DMS 273 (cell line): ENCODE results near the gene HIVEP2.

ENCODE experiments used
- DNase-seq: peaks from one replicate; lab custom pipeline; 2025; ENCODE audit not compliant: unreplicated experiment; lab: John Stamatoyannopoulos, UW

The HIVEP2 gene

DNA sequence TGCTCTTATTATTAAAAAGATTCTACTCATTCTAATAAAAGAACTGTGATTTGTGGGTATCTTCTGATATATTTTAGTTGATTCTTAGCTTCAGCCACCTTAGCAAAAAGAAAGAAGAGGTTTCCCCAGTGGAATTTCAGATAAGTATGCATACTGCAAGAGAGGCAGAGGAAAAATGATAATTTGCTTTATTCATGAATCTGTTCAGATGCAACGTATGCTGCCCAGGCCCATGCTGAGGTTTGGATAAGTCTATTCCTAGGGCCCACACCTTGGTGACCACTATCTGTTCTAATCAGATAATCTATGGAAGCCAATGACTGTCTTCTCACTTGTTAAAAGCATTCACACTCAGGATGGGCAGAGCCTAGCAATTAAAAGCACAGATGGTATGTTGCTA lies 194.0 kb downstream of the HIVEP2 start:
- no peak for DNase-seq

DNA sequence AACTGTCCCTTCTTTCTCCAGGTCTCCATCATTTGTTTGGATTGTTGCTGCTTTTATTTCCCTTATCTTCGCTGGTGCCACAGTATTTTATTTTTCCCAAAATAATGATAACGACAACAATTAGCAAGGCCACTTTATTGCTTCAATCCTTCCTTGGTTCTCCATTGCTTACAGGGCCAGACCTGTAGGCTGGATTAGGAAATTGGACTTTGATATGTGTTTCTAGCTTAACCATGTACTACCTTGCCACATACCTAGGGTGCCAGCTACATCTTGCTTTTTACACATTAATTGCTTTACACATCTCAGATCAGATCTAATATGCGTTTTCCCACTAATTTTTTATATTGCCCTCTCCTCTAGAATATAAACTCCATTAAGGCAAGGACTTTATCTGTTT lies 195.4 kb downstream of the HIVEP2 start:
- no peak for DNase-seq

DNA sequence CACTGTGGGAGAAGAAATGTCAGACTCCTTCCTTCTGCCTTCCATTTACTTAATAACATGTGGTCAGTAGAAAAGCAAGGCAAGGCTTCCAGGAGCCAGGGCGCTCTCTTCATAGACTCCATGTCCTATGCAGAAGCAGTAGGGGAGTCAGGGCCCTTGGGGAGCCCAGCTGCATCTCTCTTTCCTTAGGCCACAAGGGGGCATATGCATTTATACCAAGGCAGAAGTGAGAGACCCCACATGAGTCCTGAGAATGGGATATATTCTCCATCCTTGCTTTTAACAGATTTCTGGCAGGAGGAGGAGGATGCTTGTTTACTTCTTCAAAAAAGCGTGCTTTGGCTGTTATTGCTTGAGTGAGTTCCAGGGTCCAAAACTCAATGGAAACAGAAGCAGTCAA lies 198.5 kb downstream of the HIVEP2 start:
- peak; percentile 64 for DNase-seq

DNA sequence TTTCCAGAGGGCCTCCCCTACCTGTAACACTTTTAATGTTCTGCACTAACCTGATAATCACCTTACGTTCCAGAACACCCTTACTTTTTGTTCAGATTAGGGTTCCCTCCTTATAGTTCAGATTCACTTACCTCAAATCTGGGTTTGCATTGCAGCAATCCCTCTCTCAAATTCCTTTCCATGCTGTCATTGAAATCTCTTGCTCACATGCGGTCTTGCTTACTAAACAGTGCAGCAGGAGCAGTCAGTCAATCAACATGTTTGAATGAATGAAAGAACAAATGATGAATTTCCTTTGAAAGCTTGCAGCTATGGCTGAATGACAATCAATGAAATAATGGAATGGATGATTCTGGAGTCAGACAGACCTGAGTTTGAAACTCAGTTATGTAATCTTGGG lies 200.1 kb downstream of the HIVEP2 start:
- DNase-seq = no peak

DNA sequence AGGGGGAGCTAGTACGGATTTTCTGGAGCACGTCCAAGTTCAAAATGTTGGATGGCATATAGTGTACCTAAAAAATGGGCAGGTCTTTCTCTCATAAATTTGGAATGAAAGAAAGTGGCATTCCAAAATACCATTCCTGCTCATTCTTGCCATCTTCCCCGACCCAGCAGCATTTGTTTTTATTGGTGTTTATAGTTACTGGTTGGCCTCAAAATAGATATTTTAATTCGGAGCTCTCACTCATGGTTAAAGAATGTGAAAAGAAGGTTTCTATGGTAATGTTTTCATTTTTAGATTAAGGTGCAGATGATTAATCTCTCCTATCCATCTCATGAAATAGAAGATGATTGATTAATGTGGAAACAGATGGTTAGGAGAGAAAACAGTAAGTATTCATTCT lies 204.5 kb downstream of the HIVEP2 start:
- DNase-seq = no peak

DNA sequence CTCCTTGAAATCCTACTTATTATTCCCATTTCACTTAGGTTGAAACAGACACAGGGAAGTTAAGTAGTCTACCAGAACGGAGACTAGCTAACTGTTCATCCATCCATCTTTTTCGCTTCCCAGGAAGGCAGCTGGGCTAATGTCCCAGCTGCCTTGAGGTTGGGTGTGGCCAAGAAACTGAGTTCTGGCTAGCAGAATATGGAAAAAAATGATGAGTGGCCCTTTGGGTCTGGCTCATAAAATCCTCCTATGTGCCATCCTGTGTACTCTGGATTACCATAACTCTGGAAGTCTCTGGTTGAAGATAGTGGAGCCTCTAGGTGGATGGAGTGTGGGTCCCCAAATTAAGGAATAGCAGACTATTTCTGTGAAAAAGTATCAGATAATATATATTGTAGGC lies 206.2 kb downstream of the HIVEP2 start:
- no peak for DNase-seq

DNA sequence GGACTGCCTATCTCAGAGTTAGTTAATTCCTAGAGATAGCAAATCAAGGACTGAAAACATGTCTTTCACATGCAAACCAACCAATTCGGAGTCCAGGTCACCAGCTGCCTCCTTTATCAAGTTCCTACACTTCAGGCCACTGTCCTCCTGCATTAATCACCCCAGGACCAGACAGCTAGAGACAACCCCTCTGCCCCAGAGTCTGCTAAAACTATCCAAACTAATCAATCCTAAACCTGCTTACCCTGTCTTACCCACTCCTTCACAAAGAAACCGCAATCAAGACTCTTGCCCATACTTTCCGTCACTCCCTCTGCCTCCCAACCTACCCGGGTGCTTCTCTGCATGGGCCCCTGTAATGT lies 207.0 kb downstream of the HIVEP2 start:
- DNase-seq = no peak

DNA sequence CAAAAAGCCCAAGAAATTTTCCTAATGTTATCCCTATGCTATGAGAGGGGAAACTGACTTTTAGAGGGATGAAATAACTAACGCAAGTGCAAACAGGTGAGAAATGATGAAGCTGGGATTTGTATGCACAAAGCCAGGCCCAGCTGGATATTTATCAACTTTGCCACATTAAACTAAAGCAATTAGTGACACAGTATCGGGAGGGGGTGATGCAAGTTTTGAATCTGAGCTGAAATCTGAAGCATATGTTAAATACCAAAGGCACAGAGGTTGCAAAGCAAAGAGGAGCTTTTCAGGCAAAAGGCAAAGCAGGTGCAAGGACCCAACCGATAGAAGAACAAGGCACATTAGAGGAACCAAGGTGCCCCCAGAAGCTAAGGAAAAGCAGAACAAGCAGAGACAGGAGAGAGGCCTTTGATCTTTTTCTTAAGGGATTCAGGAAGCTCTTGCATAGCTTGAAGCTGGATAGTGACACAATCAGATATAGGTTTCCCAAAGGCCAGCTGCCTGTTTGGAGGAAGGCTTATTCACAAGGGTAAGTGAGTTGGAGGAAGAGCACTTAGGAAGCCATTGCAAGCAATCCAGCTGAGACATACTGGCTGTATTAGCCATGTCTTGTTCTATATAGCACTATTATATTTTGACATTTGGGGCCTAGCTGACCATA lies 207.5 kb downstream of the HIVEP2 start:
- DNase-seq = peak; percentile 67

DNA sequence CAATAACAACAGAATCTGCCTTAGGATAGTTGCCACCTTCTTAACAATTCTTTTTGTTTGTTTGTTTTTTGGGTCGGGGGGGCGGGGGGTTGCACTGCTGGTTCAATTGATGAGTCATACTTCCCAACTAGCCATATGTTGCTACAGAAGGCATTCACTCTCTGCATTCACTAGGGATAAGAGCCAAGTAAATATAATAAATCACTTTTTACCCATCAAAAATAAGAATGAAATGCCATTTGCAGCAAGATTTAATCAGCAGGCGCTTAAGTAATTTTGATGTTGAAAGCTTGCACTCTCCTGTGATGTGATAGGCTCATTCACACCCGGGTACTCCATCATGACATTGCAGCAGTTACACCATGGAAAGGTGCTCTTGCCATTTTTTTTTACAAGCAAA lies 209.8 kb downstream of the HIVEP2 start:
- DNase-seq = peak; percentile 82

DNA sequence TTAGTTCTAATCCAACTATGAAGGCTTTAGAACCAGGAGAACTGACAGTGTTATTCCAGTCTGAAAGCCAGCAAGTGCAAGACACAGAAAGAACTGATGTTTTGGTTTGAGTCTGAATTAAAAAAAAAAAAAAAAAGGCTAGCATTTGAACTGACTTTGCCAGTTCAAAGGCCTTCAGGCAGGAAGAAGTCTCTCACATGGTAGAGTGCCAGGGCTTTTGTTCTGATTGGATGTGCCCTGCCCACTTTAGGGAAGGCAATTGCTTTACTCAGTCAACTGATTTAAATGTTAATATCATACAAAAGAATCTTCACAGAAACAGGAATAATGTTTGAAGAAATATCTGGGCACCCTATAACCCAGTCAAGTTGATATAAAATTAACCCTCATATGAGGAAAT lies 212.2 kb downstream of the HIVEP2 start:
- no peak for DNase-seq

DNA sequence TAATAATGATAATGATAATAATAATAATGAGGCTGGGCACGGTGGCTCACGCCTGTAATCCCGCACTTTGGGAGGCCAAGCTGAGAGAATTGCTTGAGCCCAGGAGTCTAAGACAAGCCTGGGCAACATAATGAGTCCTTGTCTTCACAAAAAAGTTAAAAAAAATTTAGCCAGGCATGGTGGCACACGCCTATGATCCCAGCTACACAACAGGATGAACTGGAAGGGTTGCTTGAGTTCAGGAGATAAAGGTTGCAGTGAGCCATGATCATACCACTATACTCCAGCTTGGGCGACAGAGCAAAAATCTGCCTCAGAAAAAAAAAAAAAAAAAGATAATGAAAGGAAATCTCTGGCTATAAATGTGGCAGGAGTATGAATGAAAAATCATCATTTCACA lies 213.4 kb downstream of the HIVEP2 start:
- DNase-seq = no peak

DNA sequence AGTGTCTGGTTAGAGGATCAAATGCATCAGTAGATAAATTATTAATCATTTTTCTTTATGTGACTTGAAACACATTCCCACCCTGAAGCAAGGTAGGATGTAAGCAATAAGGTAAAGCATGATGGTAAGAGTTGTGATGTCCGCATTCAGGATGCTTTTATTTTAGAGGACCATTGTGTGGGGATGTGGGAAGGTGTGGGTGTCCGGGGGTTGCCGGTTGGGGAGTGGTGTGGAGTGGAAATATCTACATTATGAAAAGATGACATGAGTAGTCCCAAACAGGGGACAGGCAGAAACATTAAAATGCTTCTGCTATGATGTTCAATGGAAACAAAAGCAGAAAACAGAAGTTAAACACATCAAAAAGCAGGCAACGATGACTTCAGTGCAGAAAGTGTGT lies 215.4 kb downstream of the HIVEP2 start:
- no peak for DNase-seq

DNA sequence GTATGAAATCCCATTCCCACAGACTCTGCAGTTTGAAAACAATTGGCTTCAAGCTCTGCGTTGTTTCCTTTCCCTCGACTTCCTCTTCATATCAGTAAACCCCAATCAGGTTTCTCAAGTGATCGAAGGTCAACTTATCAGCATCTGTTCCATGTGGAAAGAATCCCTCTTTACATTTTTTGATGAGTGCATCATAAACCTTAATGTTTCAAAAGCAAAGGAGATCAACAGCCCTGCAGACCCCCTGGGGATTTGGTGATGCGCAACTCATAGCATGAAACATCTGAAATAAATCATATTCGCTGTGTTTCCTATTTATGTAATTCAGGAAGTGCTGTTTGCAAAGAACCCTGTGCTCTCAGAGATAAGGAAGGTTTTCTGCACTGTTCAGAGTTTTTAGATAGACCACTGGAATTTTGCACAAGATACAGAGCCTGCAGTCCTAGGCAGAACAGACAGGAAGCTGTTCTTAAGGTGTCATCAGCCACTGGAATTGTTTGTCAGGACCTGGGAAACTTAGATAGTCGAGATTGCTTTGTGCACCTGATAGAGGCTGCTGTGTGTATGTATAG lies 216.0 kb downstream of the HIVEP2 start:
- no peak for DNase-seq

DNA sequence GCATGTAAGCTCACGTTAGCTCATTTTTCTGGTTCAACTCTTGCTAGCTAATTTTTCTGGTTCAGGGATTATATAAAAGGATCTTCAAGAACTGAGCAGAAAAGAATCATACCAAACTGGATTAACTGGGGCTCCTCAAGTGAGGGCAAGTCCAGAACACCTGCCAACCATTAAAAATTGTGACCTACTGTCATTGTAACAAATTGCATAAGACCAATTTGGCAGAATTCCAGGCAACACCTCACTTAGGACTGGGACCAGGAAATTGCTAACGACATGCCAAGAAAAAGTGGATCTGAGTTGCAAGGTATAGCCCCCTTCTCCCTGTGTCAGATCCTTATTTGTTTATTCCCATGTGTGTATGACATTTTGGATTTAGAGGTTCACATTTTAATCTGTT lies 216.6 kb downstream of the HIVEP2 start:
- peak; percentile 63 for DNase-seq

DNA sequence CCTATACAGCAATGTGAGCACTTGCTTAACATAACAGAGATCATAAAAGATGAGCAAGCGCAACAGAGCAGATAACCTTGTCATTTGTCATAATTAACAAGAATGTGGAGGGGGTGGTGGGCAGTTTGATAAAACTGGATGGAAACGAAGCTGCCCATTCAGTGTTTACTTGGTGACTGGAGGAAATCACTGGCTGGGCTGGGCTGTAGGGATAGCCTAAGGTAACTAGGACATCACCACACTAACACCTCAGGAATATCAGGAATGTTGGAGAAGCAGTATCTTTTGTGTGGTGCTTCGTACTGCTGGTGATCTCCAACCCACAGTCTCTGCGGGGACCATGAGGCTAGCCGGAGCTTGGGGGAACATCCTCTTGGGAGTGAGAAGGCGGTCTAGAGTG lies 218.4 kb downstream of the HIVEP2 start:
- no peak for DNase-seq

DNA sequence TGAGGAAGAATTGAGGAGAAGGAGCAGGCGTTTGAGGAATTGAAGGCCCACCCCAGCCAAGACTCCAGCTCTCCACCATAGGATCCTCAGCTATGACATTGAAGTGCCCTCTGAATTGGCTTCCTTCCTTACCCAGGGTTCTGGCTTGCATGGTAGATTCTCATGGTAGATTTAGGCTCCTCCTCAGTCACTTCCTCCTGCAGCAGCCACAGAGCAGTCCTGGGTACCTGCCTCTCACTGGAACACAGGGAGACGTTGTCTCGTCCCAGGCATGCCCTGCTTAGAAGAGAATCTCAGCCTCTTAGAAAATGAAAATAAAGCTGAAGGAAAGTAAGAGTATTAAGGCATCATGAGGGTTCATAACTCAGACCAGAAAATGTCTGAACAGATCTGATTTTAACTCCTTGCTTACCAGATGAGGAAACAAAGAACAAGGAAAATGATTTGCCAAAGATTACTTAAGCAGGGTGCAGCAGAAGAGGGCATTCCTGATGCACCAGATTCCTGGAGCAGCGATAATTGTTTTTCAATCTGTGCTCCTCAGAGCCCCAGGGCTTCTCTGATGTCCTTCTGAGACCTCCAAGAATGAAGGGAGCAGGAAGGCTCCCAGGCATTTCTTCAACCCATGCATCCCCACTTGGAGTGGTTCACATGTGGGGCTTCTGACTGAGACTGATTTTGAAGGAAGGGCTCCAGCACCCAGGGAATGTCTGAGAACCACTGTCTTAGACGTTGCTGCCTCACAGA lies 219.8 kb downstream of the HIVEP2 start:
- no peak for DNase-seq

DNA sequence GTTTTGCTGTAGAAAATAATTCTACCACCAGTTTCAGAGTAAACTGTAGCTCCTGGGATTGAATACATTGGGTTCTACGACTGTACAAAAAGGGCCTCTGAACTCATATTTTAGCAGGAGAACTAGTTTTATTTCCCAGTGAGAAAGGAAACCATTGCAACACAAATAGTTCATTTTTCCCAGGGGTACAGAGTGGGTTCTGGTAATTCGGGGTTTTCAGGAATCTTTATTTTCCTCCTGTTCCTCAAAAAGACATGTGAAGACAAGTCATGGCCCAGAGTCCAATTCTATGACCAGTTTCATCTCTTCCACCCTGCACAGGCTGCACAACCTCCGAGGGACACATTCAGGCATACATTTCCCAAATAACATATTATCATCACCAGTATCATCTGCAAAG lies 222.1 kb downstream of the HIVEP2 start:
- no peak for DNase-seq

DNA sequence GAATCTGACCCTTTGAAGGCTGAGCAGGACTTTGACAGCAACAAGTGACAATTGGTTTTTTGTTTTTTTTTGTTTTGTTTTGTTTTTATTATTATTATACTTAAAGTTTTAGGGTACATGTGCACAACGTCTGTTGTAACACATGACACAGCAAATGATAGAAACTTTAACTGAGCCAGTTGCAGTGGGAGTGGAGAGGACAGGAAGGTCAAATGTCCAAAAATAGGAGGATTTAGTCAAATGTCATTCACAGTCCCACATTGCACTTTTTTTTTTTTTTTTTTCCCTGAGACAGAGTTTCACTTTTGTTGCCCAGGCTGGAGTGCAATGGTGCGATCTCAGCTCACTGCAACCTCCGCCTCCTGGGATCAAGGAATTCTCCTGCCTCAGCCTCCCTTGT lies 223.0 kb downstream of the HIVEP2 start:
- DNase-seq = no peak

DNA sequence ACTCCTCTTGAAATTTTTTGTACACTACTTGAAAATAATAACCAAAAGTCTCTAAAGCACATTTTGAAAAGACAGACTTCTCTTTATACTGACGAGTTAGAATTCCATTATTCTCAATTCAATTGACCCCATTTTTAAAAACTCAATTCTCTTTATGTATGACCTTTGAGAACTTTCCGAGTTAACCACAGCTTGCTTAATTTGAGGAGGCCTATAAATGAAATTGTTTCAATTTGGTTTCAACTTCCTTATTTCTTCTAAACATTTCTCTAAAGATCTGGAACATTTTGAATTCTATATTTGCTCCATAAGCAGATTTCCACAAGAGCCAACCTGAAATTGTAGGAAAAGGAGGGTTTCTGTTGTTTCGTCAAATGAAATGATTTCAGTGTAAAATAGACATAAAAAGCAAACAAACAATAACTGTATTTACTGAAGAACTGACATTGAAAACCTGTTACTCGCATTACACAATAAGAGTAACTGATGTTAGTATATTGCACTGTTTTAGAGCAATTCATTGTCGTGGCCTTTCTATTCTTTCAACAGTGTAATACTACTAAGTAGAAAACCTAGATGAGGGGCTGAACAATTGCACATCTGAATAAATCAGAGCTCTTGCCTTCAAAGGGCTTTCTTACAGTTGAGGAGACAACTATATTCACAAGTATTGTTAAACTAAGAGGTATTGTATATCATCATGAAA lies 223.6 kb downstream of the HIVEP2 start:
- no peak for DNase-seq

DNA sequence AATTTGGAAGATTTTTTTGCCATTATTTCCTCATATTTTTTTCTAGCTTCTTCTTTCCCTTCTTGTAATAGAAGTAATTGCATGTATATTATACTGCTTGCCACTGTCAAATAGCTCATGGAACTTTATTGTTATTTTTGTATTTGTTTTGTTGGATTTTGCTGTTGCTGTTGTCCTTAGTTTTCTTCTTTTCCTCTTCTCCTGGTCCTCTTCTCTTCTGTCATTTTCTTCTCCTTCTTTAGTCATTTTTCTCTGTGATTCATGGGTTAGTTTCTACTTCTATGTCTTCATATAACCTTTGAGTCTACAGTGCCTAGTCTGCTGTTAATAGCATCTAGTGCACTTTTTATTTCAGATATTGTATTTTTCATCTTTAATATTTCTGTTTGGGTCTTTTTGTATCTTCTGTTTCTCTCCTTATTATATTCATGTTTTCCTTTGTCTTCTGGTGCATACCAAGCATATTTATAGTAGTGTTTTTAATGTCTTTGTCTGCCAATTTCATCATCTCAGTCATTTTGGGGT lies 226.2 kb downstream of the HIVEP2 start:
- no peak for DNase-seq

DNA sequence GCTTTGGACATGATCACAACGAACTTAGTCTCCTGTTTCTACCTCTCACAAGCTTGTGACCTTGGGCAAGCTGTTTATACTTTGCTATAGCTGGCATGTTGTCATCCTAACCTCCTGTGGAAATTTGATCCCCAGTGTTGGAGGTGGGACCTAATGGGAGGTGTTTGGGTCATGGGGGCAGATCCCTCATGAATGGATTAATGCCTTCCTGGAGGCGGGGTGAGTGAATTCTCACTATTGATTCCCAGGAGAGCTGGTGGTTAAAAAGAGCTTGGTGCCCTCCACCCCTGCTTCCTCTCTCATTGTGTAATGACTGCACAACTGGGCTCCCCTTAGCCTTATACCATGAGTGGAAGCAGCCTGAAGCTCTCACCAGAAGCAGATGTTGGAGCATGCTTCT lies 228.9 kb downstream of the HIVEP2 start:
- DNase-seq = peak; percentile 52
